KG1 (cell line): ENCODE results near the gene LCN10.
"Not testable (repeated sequence)": the region's sequence is repeated elsewhere in the genome, so short reads cannot be mapped to it uniquely, and the experiment has no call there.

Source experiments
- DNase-seq: peaks from one replicate; lab custom pipeline; 2025; lab: John Stamatoyannopoulos, UW

LCN10 gene

DNA sequence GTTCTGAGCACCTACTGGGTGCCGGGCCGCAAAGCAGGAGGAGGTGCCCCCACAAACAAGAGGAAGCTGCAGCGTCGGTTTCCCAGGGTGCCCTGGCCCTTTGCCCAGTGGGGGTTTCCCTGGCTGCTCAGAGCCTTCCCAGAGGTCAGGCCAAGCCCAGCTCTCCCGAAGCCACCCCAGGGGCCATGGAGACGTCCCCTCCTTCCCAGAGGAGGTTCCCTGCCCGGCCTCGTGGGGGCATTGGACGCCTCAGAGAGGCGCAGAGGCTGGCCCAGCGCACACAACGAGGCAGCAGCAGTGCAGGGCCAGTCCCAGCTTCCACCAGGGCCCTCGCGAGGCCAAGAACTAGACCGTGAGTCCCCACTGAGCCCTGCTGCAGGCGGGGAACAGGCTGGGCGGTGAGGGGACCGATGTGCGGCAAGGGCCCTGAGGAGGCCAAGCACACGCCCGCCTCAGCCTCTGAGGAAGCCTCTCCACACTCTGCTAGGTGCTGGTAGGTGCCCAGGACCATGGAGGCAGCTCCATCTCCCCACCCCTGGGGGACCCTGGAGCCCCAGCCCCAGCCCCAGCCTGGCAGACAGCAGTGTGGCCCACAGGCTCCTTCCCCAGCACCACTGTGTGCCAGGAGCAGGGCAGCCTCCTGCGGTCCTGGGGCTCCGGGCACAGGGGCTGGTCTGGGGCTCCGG, 23.4 kb downstream of the LCN10 start:
- no peak for DNase-seq

DNA sequence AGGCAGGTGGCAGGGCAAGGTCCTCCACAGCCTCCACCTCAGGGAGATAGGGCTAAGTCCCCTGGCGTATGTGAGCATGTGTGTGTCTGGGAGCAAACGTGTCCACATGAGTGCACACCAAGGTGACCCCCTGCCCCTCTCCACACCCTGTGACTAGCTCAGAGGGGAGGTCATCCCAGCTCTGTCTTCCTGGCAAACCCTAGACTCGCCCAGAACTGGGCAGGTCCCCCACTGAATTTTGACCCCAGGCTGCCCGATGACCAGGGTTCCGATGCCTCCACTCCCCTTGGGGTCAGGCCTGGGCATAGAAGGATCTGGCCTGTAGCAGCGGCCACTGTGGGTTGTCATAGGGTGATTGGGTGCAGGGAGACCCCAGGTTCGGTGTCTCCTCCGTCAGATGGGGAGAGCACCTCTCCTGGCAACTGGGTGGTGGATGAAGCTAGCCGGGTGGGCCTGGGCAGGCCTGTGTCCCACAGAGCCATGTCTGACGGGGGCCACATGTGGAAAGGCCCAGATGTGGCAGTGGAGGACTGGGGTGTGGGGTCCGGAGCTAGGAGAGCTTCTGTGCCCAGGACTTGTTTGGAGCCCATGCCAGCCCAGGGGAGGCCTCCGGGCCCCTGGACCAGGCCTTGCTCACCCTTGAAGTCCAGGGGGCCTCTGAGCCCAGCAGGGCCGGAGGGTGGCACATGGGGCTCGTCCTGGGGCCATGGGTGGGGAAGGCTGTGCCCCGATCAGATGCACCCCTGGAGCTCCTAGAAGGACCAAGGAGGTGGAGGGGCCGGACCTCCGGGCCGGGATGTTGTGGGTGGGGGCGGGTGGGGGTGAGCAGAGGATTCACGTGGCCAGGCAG, 24.2 kb downstream of the LCN10 start:
- no peak for DNase-seq

DNA sequence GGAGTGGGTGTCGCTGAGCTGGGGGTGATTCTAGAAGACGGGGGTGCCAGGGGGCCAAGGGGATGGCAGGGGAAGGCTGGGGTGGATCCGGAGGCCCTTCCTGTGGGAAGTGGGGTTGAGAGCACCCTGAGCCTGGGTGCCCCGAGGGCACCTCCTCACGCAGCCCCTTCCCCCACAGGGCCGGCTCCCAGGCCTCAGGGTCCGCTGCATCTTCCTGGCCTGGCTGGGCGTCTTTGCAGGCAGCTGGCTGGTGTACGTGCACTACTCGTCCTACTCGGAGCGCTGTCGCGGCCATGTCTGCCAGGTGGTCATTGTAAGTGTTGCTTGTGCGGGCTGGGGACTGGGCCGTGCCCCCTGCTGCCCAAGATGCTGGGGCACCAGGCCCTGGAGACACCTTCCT, 25.3 kb downstream of the LCN10 start:
- no peak for DNase-seq

DNA sequence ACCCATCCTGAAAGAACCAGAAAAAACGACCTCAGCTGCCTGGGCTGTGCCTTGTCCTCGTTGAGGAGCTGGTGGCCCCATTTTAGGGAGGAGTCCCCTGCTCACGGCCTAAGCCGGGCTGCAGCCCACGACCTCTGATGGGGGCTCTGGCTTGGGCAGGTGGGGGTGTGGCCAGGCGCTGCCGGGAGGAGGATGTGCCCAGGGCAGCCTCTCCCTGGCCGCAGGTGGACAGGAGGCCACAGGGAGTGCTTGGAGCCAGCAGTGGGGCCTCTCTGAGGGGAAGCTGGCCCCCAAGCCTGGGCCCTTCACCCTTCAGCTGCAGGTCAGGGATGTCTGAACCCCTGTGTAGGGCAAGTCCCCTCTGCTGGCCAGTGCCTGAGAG, 27.9 kb downstream of the LCN10 start:
- DNase-seq: no peak

GRCh38 chr9:136714096-136714892, 28.4 kb downstream of the LCN10 start:
- no peak for DNase-seq

- DNase-seq: no peak
These were observed 29.2 kb downstream of the LCN10 start for GRCh38 chr9:136713550-136713949.

DNA sequence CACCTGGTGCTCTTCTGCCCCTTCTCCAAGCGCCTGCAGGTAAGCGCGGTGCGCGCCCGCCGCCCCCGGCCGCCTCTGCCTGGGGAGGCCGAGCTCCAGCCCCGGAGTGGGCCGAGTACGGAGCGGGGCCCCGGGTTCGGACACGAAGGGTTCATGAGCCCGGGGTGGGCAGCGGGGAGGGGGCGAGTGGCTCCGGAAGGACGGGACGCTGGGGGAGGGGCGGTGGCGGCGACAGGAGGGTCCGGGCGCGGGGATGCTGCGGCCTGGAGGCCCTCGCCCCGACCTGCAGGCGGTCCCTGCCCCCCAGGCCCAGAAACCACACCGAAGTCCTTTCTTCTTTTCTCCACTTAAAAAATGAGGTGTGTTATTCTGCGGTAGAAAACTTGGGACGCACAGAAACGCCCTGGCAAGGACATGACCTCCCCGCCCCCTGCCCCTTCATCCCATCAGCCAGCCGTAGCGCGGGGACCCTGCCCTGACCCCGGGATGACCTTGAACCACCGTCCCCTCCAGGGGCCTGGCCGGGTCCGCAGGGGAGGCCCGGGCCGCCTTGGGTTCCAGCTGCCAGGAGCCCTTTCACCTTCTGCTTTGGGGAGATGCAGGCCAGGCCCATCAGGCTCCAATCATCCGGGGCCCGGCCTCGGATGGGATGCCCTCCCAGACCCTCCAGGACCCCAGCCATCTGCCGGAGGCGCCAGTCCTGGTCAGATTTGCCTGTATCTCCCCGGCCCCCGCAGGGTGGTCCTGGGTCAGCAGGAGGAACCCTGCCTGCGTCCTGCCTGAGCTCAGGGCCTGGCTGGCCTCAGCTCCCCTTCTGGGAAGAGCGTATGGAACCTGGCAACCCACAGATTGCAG, 29.8 kb downstream of the LCN10 start:
- DNase-seq: no peak

DNA sequence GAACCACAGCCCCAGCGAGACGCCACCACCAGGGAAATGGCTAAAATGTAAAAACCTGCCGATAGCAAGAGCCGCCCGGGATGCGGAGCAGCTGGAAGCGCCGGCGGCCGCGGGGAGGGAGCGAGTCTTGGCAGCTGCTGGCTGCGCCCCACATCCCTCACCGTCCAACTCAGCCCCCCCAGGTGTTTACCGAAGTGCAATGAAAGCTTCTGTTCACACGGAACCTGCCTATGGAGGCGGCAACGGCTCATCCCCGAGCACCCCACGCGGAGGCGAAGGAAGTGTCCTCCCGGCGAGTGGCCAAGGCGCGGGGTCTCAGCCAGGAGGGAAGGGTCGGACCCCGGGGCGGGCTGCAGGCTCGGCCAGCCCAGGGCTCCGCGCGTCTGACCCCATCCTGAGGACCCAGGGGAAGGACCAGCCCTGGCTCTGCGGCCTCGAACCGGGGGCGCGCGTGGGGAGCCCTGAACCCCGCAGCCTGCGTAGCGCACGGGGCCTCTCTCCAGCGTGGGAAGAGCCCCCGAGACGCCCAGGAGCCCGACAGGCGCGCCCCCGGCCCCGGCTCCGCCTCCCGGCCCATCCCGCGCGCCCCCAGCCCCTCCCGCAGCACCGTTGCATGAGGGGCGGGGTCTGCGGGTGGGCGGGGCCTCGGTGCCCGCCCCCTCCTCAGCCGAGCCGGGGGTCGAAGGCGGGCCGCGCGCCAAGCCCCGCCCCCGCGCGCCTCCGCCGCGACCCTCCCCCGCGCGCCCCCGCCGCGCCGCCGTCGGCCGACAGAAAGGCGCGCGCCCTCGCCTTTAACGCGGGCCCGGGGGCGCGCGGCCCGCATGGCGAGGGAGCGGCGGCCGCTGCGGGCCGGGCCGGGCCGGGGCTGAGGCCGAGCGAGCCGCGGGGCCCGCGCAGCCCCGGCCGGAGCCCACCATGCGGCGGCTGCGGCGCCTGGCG, 30.7 kb downstream of the LCN10 start, which contains the start of gene DIPK1B:
Gene DIPK1B, plus strand, starts transcription at position 822 of the 939 bp plus-strand sequence. Its CDS starts 94 bp downstream, at position 916.
- DNase-seq: peak; percentile 29

DNA sequence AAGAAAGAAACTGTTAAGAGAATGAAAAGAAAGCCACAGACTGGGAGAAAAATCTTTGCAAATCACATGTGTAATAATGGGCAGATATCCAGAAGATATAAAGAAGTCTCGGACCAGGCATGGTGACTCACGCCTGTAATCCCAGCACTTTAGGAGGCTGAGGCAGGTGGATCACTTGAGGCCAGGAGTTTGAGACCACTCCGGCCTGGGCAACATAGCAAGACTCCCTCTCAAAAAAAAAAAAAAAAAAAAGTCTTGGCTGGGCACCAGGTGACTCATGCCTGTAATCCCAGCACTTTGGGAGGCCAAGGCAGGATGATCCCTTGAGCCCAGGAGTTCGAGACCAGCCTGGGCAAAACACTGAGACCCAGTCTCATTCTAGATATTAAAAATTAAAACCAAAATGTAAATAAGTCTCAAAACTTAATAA, 31.5 kb downstream of the LCN10 start:
- not testable (repeated sequence) for DNase-seq

DNA sequence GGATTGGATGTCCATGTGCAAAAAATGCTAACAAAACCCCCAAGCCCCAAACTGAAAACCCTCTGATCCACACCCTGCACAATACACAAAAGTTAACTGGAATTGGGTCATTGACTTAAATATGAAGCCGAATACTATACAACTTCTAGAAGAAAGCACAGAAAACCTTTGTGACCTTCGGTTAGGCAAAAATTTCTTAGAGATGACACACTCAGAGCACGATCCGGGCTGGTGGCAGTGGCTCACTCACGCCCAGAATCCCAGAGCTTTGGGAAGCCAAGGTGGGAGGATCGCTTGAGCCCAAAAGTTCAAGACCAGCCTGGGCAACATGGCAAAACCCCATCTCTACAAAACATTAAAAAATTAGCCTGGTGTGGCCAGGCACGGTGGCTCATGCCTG, 32.2 kb downstream of the LCN10 start:
- DNase-seq: no peak

DNA sequence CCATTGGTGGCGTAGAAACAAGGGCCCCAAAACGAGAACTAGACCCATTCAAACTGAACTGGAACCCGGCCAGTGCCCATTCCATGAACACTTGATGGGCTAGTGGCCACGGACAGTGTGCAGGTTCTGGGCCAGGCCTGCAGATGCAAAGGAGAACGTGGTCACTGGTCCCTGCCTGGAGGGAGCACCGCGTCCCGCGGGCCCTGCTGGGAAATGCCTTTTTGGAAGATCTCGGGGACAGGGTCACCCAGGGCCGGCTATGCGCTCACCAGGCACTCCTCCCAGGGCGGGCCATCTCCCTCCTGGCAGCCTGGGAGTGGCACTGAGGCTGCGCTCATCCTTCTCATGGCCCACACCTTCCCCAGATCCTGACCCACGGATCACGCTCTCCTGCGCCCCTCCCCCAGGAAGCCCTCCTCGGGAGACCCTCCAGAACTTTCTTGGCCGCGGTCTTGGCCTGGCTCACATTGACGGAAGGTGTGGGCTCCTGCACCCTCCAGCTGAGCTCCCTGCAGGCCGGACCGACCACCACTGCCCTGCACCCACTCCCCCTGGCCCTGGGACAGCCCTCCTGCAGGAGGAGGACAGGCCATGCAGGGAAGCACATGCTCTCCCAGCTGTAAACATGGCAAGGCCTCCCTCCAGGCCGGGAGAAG, 33.2 kb downstream of the LCN10 start:
- no peak for DNase-seq

- no peak for DNase-seq
These were observed 34.8 kb downstream of the LCN10 start for GRCh38 chr9:136707849-136708517.

DNA sequence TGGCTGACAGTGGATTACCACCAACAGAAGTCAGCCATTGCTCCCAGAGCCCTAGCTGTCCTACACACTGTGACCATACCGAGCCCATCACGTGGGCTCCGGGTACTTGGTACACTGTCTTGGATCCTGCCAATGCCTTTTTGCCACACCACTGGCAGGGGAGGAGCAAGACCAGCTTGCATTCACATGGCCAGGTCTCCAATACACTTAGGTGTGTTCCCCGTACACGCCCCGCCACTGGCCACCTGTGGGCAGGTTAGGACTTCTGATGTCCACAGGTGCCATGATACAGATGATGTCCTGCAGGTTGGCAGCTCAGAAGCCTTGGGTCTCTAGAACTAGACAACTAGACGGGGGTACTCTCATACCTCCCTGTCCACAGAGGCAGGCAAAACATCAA, 35.7 kb downstream of the LCN10 start:
- DNase-seq: no peak

DNA sequence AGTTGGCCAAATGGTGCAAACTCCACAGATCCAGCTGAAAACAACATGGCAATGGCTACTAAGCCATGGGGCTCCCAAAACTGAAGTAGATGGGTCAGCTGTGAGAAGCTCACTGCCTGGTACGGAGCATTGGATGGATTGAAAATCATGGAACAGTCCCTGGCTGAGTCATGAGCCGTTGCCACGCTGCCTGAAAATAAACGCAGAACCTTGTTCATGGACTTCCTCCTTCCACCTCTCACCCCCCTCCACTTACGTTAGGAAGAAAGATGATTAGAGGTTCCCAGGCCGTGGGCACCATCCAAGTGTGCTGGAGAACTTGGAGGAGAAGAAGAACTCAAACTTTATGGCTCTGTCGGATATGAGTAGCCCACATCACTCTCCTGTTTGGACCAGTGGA, 37.2 kb downstream of the LCN10 start:
- no peak for DNase-seq

- not testable (repeated sequence) for DNase-seq
These were observed 38.0 kb downstream of the LCN10 start for GRCh38 chr9:136704741-136705140.

DNA sequence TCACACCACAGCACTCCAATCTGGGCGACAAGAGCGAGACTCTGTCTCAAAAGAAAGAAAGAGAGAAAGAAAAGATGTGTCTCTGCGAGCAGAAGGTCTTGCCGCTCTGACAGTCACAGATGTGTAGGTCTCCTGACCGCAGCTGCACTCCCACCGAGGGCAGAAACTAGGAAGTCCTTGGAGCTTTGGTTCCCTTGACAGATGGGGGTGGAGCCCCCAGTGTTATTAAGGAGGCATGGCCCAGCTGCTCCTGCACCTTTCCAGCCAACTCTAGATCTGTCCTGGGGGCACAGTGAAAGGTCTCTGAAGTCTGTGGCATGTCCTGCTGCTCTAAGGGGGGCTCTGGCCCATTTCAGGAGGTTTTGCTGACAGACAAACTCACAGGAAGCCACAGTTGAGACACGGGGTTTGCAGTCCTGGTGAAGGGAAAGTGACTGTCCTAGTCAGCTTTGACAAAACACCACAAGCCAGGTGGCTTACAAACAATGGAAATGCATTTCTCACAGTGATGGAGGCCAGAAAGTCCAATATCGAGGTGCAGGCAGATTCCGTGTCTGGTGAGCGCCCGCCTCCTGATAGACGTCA, 39.4 kb downstream of the LCN10 start:
- no peak for DNase-seq

- DNase-seq: no peak
These were observed 41.1 kb downstream of the LCN10 start for GRCh38 chr9:136701668-136702053.

GRCh38 chr9:136700959-136701667, 41.6 kb downstream of the LCN10 start:
- no peak for DNase-seq
